RKO (cell line): ENCODE data around the gene GARS1.
"Not testable (repeated sequence)": the region's sequence is repeated elsewhere in the genome, so short reads cannot be mapped to it uniquely, and the experiment has no call there.

Source experiments
- DNase-seq: peaks from one replicate; pipeline ENCODE4 v3.0.0-alpha.2; 2016; ENCODE audit warnings: low spot score

The GARS1 gene

GRCh38 chr7:30594540-30595435, at the start of gene GARS1:
GARS1 (plus strand) TSS chr7:30594878; CDS start chr7:30594922, 44 bp downstream.
- DNase-seq = peak; percentile 93

- DNase-seq = no peak
These were observed 48.7 kb upstream of the GARS1 start for GRCh38 chr7:30545791-30546555.

- DNase-seq = no peak
These were observed 48.1 kb upstream of the GARS1 start for GRCh38 chr7:30546596-30546995.

- peak; percentile 75 for DNase-seq
These were observed 45.8 kb upstream of the GARS1 start for GRCh38 chr7:30548845-30549244.

- no peak for DNase-seq
These were observed 44.7 kb upstream of the GARS1 start for GRCh38 chr7:30549931-30550493.

- DNase-seq = no peak
These were observed 42.3 kb upstream of the GARS1 start for GRCh38 chr7:30552330-30552729.

GRCh38 chr7:30553141-30553540, 41.5 kb upstream of the GARS1 start:
- DNase-seq = no peak

GRCh38 chr7:30553546-30553945, 41.1 kb upstream of the GARS1 start:
- DNase-seq = no peak

- DNase-seq = no peak
These were observed 39.2 kb upstream of the GARS1 start for GRCh38 chr7:30555525-30555924.

GRCh38 chr7:30556840-30557239, 37.8 kb upstream of the GARS1 start:
- DNase-seq = no peak

- DNase-seq = no peak
These were observed 37.4 kb upstream of the GARS1 start for GRCh38 chr7:30557245-30557644.

GRCh38 chr7:30559611-30560010, 35.1 kb upstream of the GARS1 start:
- DNase-seq = no peak

GRCh38 chr7:30561389-30561788, 33.3 kb upstream of the GARS1 start:
- no peak for DNase-seq

GRCh38 chr7:30562498-30562897, 32.2 kb upstream of the GARS1 start:
- no peak for DNase-seq

- DNase-seq = no peak
These were observed 31.8 kb upstream of the GARS1 start for GRCh38 chr7:30562909-30563308.

GRCh38 chr7:30563326-30563942, 31.2 kb upstream of the GARS1 start:
- no peak for DNase-seq

GRCh38 chr7:30564243-30564892, 30.3 kb upstream of the GARS1 start:
- peak; percentile 79 for DNase-seq

- no peak for DNase-seq
These were observed 28.1 kb upstream of the GARS1 start for GRCh38 chr7:30566596-30566995.

GRCh38 chr7:30567081-30567480, 27.6 kb upstream of the GARS1 start:
- no peak for DNase-seq

- not testable (repeated sequence) for DNase-seq
These were observed 24.4 kb upstream of the GARS1 start for GRCh38 chr7:30570238-30570637.

GRCh38 chr7:30572212-30572841, 22.4 kb upstream of the GARS1 start:
- no peak for DNase-seq
